ENCODE data around the gene RSPO3.
"Not testable (repeated sequence)": the region's sequence is repeated elsewhere in the genome, so short reads cannot be mapped to it uniquely, and the experiment has no call there.

The RSPO3 gene

GRCh38 chr6:127207591-127208120 is 89.2 kb downstream of the RSPO3 start:
- Histone ChIP-seq H3K4me2 (ENCODE audit: low read depth, low read length, poor library complexity, severe bottlenecking) (peak overlapping the region; percentile 37), H3K9ac (ENCODE audit: low read depth, low read length, poor library complexity, severe bottlenecking) (no peak overlapping the region), H2AFZ (ENCODE audit: low read length) (peak overlapping the region; percentile 3)

GRCh38 chr6:127210725-127211124 is 92.3 kb downstream of the RSPO3 start:
- Histone ChIP-seq H3K27me3 (ENCODE audit: insufficient read depth, low read length, poor library complexity, severe bottlenecking) (no peaks in the 10 kb centered on the region), H3K79me2 (ENCODE audit: insufficient read depth, low read length) (no peaks in the 10 kb centered on the region), H3K4me3 (ENCODE audit: low read length, poor library complexity, severe bottlenecking) (peak overlapping the region; percentile 40), H3K9me2 (replicated peaks; ENCODE audit: low read depth, low read length) (no peaks in the 10 kb centered on the region), H3K9ac (ENCODE audit: low read depth, low read length, poor library complexity, severe bottlenecking) (peak overlapping the region; percentile 65), H2AFZ (ENCODE audit: low read length) (peak overlapping the region; percentile 8; the same call in 1 of the 2 replicates), H3K36me3 (ENCODE audit: insufficient read depth, low read length) (no peaks in the 10 kb centered on the region), H3K4me2 (ENCODE audit: low read depth, low read length, poor library complexity, severe bottlenecking) (peak overlapping the region; percentile 54), H4K20me1 (ENCODE audit: insufficient read depth, low read length, poor library complexity, severe bottlenecking) (no peaks in the 10 kb centered on the region), H3K4me1 (ENCODE audit: insufficient read depth, low read length, poor library complexity, severe bottlenecking) (peaks cover 60% of the 10 kb centered on the region), H3F3A (ENCODE audit: low read depth) (0 out of 2 replicates have a peak, but pooled peaks cover 6% of the 10 kb centered on the region), H3K9me3 (ENCODE audit: insufficient read depth, low read depth, low read length) (no peaks in the 10 kb centered on the region)
- TF ChIP-seq EZH2phosphoT487 (IDR thresholded peaks at IDR 0.05; ENCODE audit: borderline replicate concordance) (no peak), CTCF (conservative IDR thresholded peaks at IDR 0.05; ENCODE audit: low read length) (no peak)

More at GRCh38 chr6:127207591-127208120, 89.2 kb downstream of the RSPO3 start:
- H3K4me3 ChIP-seq (ENCODE audit: low read length, poor library complexity, severe bottlenecking), result peak overlapping the region; percentile 3
- 0 out of 2 replicates have a peak, but pooled peaks cover 6% of the 10 kb centered on the region for H3F3A ChIP-seq (ENCODE audit: low read depth)
- H3K27me3 ChIP-seq (ENCODE audit: insufficient read depth, low read length, poor library complexity, severe bottlenecking), result no peaks in the 10 kb centered on the region
- no peaks in the 10 kb centered on the region for H3K36me3 ChIP-seq (ENCODE audit: insufficient read depth, low read length)
- peaks cover 67% of the 10 kb centered on the region for H3K4me1 ChIP-seq (ENCODE audit: insufficient read depth, low read length, poor library complexity, severe bottlenecking)
- no peaks in the 10 kb centered on the region for H3K9me2 ChIP-seq (replicated peaks; ENCODE audit: low read depth, low read length)
- no peaks in the 10 kb centered on the region for H3K79me2 ChIP-seq (ENCODE audit: insufficient read depth, low read length)
- H4K20me1 ChIP-seq (ENCODE audit: insufficient read depth, low read length, poor library complexity, severe bottlenecking), result no peaks in the 10 kb centered on the region
- TF ChIP-seq CTCF (conservative IDR thresholded peaks at IDR 0.05; ENCODE audit: low read length), result no peak
- TF ChIP-seq EZH2phosphoT487 (IDR thresholded peaks at IDR 0.05; ENCODE audit: borderline replicate concordance), result no peak
- no peaks in the 10 kb centered on the region for H3K9me3 ChIP-seq (ENCODE audit: insufficient read depth, low read depth, low read length)

GRCh38 chr6:127212376-127212775 is 93.9 kb downstream of the RSPO3 start:
- no peak overlapping the region for H3K4me2 ChIP-seq (ENCODE audit: low read depth, low read length, poor library complexity, severe bottlenecking)
- H3K9me2 ChIP-seq (replicated peaks; ENCODE audit: low read depth, low read length), result no peaks in the 10 kb centered on the region
- H3K27me3 ChIP-seq (ENCODE audit: insufficient read depth, low read length, poor library complexity, severe bottlenecking), result no peaks in the 10 kb centered on the region
- H3K4me3 ChIP-seq (ENCODE audit: low read length, poor library complexity, severe bottlenecking), result no peak overlapping the region
- H3K4me1 ChIP-seq (ENCODE audit: insufficient read depth, low read length, poor library complexity, severe bottlenecking), result peaks cover 59% of the 10 kb centered on the region
- TF ChIP-seq CTCF (conservative IDR thresholded peaks at IDR 0.05; ENCODE audit: low read length) (no peak), EZH2phosphoT487 (IDR thresholded peaks at IDR 0.05; ENCODE audit: borderline replicate concordance) (no peak)
- 0 out of 2 replicates have a peak, but pooled peaks cover 6% of the 10 kb centered on the region for H3F3A ChIP-seq (ENCODE audit: low read depth)
- H2AFZ ChIP-seq (ENCODE audit: low read length), result no peak overlapping the region
- H3K36me3 ChIP-seq (ENCODE audit: insufficient read depth, low read length), result no peaks in the 10 kb centered on the region
- H3K9ac ChIP-seq (ENCODE audit: low read depth, low read length, poor library complexity, severe bottlenecking), result no peak overlapping the region
- H4K20me1 ChIP-seq (ENCODE audit: insufficient read depth, low read length, poor library complexity, severe bottlenecking), result no peaks in the 10 kb centered on the region
- H3K9me3 ChIP-seq (ENCODE audit: insufficient read depth, low read depth, low read length), result no peaks in the 10 kb centered on the region
- H3K79me2 ChIP-seq (ENCODE audit: insufficient read depth, low read length), result no peaks in the 10 kb centered on the region

- H3K79me2 ChIP-seq (ENCODE audit: insufficient read depth, low read length); H3K27me3 ChIP-seq (ENCODE audit: insufficient read depth, low read length, poor library complexity, severe bottlenecking); H3K9ac ChIP-seq (ENCODE audit: low read depth, low read length, poor library complexity, severe bottlenecking); H3K4me3 ChIP-seq (ENCODE audit: low read length, poor library complexity, severe bottlenecking); H2AFZ ChIP-seq (ENCODE audit: low read length); H3K9me3 ChIP-seq (ENCODE audit: insufficient read depth, low read depth, low read length); H3K9me2 ChIP-seq (replicated peaks; ENCODE audit: low read depth, low read length); H3K4me2 ChIP-seq (ENCODE audit: low read depth, low read length, poor library complexity, severe bottlenecking); H3K36me3 ChIP-seq (ENCODE audit: insufficient read depth, low read length); H3F3A ChIP-seq (ENCODE audit: low read depth); H4K20me1 ChIP-seq (ENCODE audit: insufficient read depth, low read length, poor library complexity, severe bottlenecking): not testable (repeated sequence)
- peaks cover 42% of the 10 kb centered on the region for H3K4me1 ChIP-seq (ENCODE audit: insufficient read depth, low read length, poor library complexity, severe bottlenecking)
Observed at GRCh38 chr6:127214032-127214431, 95.6 kb downstream of the RSPO3 start.

- H3K79me2 ChIP-seq (ENCODE audit: insufficient read depth, low read length); H3K4me2 ChIP-seq (ENCODE audit: low read depth, low read length, poor library complexity, severe bottlenecking); H3K4me3 ChIP-seq (ENCODE audit: low read length, poor library complexity, severe bottlenecking); H3K27me3 ChIP-seq (ENCODE audit: insufficient read depth, low read length, poor library complexity, severe bottlenecking); H3K9ac ChIP-seq (ENCODE audit: low read depth, low read length, poor library complexity, severe bottlenecking); H3F3A ChIP-seq (ENCODE audit: low read depth); H3K9me2 ChIP-seq (replicated peaks; ENCODE audit: low read depth, low read length); H4K20me1 ChIP-seq (ENCODE audit: insufficient read depth, low read length, poor library complexity, severe bottlenecking); H3K9me3 ChIP-seq (ENCODE audit: insufficient read depth, low read depth, low read length); H3K36me3 ChIP-seq (ENCODE audit: insufficient read depth, low read length); H2AFZ ChIP-seq (ENCODE audit: low read length): not testable (repeated sequence)
- peaks cover 41% of the 10 kb centered on the region for H3K4me1 ChIP-seq (ENCODE audit: insufficient read depth, low read length, poor library complexity, severe bottlenecking)
Observed at GRCh38 chr6:127214531-127214930, 96.1 kb downstream of the RSPO3 start.
